Measurements from ENCODE around the gene MAST3.

GRCh38 chr19:18165794-18166544 lies 68.4 kb downstream of the MAST3 start:
- no peak for TF ChIP-seq MYC (IDR thresholded peaks at IDR 0.05; ENCODE audit: low read depth, low read length)
- TF ChIP-seq EZH2 (IDR thresholded peaks at IDR 0.05; ENCODE audit: borderline replicate concordance, low read depth, low read length, severe bottlenecking): no peak
- TF ChIP-seq CTCF (IDR thresholded peaks at IDR 0.05; ENCODE audit: extremely low read depth in 1 of 2, insufficient read depth in 1 of 2, low read depth in 1 of 2, low read length in 2 of 2): no peak
- TF ChIP-seq POLR2A (IDR thresholded peaks at IDR 0.05; ENCODE audit: low read depth, low read length): no peak
- no peak for TF ChIP-seq POLR2AphosphoS5 (IDR thresholded peaks at IDR 0.05; ENCODE audit: insufficient read depth, low read depth, low read length)
- TF ChIP-seq MAX (IDR thresholded peaks at IDR 0.05; ENCODE audit: insufficient read depth, insufficient read length): no peak
- TF ChIP-seq JUN (IDR thresholded peaks at IDR 0.05; ENCODE audit: borderline replicate concordance, insufficient read depth, insufficient read length, low read depth): no peak
- no peak for TF ChIP-seq FOS (IDR thresholded peaks at IDR 0.05; ENCODE audit: borderline replicate concordance, insufficient read depth, low read length)
- no peak for TF ChIP-seq GATA2 (IDR thresholded peaks at IDR 0.05; ENCODE audit: insufficient read depth, insufficient read length, low read depth, low read length)

Measured in endothelial cell of umbilical vein (primary cell).